ENCODE measurements around the gene FHL1.
A peak's percentile ranks its signal among the peaks of the same experiment; 100 is the strongest.
"Not testable (repeated sequence)": the region's sequence is repeated elsewhere in the genome, so short reads cannot be mapped to it uniquely, and the experiment has no call there.

The FHL1 gene

DNA sequence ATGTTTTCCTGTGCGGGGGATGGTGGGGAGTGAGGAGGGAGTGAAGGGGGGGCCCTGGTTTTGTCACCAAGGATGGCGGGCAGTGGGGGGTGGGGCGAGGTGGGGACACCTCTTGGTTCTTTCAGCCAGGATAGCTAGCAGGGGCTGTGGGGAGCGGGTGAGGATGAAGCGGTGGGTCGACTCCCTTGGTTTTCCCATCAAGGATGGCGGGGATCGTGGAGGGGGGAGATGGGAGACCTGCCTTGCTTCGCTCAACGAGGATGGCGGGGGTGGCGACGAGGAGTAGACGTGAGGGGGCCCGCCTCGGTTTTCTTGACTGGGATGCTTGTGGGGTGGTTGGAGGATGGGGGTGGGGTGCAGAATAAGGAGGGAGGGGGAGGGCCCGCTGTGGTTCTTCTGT lies 643 bp downstream of the FHL1 start:
- DNase-seq (ENCODE audit: low spot score) = peak; percentile 34

DNA sequence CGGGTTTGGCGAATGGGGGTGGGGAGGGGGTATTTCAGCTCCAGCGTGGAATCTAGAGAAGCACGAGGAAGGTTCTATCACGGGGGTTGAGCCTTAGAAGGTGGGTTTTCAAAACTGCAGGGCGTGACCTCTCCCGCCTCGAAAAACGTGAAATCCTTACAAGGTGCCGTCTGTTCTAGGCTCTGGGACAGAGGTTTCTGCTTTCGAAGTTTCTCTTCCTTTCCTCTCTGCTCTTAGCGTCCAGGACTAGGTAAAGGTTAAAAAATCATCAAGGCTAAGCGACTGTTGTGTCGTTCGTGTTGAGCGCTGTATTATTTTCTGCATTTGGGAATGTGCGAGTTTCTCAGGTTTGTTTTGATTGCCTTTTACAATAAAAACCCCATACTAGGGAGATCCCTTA lies 1.1 kb downstream of the FHL1 start:
- DNase-seq (ENCODE audit: low spot score) = no peak

- DNase-seq (ENCODE audit: low spot score) = no peak
These were observed 7.7 kb downstream of the FHL1 start for GRCh38 chrX:136154998-136155397.

- DNase-seq (ENCODE audit: low spot score) = no peak
These were observed 9.3 kb downstream of the FHL1 start for GRCh38 chrX:136156560-136157117.

GRCh38 chrX:136157187-136157586 lies 9.9 kb downstream of the FHL1 start:
- DNase-seq (ENCODE audit: low spot score) = no peak

DNA sequence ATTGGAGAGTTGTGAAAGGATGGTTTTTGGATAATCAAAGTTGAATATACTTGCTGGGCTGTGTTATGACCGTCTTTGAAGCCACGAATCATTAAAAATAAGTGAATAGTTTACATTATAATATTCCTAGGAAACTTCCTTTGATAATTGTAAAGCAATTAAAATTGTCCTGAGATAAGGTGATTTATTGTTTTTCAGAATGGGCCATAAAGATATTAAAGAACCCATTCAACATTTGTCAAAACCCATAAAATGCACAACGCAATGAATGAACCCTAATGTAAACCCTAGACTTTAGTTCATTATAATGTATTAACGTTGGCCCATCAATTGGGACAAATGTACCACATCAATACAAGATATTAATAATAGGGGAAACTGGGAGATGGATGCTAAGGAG lies 11.4 kb downstream of the FHL1 start:
- no peak for DNase-seq (ENCODE audit: low spot score)

- DNase-seq (ENCODE audit: low spot score) = no peak
These were observed 12.3 kb downstream of the FHL1 start for GRCh38 chrX:136159611-136160025.

GRCh38 chrX:136162827-136163570 lies 15.7 kb downstream of the FHL1 start:
- peak; percentile 61 for DNase-seq (ENCODE audit: low spot score)

- no peak for DNase-seq (ENCODE audit: low spot score)
These were observed 16.4 kb downstream of the FHL1 start for GRCh38 chrX:136163689-136164088.

- no peak for DNase-seq (ENCODE audit: low spot score)
These were observed 18.1 kb downstream of the FHL1 start for GRCh38 chrX:136165406-136165805.

DNA sequence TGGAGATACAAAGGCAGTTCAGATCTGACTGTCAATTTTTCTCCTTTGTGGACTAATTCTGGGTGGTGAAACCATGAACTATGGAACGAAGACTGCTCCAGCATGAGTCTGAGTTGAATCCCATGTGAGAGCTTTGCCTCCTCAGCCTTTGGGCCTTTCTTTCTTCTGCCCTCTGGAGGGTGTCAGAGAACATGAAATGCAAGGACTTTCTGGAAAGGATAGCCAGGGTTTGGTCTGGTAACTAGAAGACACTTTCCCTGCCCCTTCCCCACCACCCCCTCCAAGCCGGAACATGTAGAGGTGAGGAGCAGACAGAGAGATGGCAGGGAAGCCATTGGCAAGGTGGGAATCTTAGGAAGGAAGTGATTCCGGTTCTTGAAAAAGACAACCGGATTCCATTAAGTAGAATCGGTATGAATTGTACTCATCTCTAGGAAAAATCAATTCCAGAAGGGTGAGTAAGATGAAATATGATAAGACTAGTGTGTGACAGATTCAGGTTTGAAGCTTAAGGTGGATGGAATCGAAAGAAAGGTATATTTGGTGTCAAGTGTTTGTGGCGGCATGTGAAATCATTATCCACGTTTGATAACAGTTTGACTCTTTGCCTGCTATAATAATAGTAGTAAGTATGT lies 19.0 kb downstream of the FHL1 start:
- peak; percentile 31 for DNase-seq (ENCODE audit: low spot score)

DNA sequence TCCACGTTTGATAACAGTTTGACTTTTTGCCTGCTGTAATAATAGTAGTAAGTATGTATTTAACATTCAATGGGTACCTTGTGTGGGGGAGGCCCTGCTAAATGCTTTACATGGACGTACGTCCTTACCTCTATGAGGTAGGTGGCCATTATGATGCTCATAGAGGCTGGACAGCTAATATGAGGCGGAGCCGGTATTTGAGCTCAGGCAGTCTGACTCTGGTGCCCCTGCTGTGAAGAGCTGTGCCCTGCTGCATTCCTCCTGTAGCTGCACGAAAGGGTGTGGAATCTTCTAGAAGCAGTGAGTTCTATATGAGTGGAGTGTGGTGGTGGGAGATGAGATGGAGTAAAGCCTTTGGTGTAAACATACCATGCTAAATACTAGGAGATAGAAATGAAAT lies 20.7 kb downstream of the FHL1 start:
- DNase-seq (ENCODE audit: low spot score) = not testable (repeated sequence)

GRCh38 chrX:136168929-136169735 lies 21.8 kb downstream of the FHL1 start:
- DNase-seq (ENCODE audit: low spot score) = no peak

DNA sequence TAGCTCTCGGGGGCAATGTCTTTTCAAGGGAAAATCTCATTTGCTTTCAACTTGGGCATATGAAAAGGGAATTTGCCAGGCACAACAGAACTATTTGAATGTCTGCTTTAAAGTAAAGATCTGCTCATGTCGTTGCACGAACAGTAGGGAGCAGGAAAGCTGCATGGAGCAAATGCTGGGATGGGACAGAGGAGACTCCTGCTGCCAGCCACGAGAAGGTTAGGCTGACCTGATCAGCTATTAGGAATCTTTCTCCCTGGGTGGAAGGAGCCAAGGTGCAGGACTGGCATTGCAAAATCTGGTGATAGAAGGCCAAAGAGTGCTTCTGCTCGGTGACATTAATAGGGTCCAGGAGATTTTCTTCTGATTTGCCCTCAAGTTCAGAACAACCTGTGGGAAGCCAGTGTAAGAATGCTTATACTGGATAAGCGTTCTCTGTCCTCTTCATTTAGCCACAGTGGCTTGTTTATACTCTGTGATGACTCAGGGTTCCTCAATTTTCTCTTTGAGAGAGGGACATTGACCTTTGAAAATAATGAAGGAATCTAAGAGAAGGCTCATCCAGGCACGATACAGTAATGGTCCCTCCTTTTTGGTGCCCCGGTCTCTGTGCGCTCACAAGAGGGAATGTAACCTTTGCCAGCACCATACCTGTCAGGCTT lies 22.9 kb downstream of the FHL1 start:
- DNase-seq (ENCODE audit: low spot score) = no peak

- DNase-seq (ENCODE audit: low spot score) = no peak
These were observed 24.1 kb downstream of the FHL1 start for GRCh38 chrX:136171420-136171819.

DNA sequence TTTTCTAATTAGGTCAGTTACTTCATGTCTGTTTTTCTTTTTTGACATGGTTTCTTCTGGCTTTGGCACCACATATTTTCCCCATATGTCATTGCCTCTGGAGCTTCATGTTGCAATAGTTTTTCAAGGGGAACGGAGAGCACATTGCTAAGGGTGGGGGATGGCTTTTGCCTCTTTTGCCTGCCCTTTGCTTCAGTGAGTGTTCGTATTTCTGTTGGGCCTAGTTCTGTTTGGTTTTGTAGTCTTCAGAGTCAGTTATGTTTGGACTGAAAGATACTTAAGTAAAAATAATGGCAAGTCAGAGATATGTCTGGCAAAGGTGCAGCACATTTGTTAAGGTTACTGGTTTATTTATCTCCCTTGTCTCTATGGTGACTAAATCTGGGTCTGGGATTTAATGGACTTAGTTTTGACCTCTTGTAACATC lies 29.1 kb downstream of the FHL1 start:
- DNase-seq (ENCODE audit: low spot score) = no peak

GRCh38 chrX:136179133-136179532 lies 31.8 kb downstream of the FHL1 start:
- DNase-seq (ENCODE audit: low spot score) = no peak

GRCh38 chrX:136182414-136182813 lies 35.1 kb downstream of the FHL1 start:
- no peak for DNase-seq (ENCODE audit: low spot score)

GRCh38 chrX:136183172-136183571 lies 35.8 kb downstream of the FHL1 start:
- no peak for DNase-seq (ENCODE audit: low spot score)

GRCh38 chrX:136183917-136184316 lies 36.6 kb downstream of the FHL1 start:
- DNase-seq (ENCODE audit: low spot score) = no peak

DNA sequence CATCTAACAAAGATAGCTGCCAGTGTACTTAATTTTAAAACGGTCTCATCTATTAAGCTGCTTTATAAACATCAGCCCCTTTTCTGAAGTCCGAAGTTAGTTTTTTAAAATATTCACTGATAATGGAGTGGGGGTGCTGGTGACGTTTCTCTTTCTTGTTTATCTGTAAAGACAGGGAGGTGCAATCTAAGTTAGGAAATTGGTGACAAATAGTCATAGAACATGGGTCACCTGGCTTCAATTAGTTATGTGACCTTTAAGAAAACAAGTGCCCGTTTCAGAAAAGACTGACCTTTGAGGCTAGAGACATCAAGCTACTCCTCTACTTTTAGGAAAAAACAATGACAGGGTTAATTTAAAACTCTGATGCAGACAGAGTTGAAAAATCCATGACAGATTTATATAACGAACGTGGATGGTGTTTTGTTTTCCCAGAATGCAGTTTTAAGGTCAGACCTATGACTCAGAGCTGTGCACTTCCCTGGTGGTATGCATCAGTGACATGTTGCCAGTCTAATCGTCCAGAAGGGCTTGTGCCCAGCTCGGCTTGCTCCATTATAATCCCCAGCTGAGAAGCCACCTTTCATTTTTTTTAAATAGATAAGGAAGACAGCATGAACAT lies 38.2 kb downstream of the FHL1 start:
- no peak for DNase-seq (ENCODE audit: low spot score)

DNA sequence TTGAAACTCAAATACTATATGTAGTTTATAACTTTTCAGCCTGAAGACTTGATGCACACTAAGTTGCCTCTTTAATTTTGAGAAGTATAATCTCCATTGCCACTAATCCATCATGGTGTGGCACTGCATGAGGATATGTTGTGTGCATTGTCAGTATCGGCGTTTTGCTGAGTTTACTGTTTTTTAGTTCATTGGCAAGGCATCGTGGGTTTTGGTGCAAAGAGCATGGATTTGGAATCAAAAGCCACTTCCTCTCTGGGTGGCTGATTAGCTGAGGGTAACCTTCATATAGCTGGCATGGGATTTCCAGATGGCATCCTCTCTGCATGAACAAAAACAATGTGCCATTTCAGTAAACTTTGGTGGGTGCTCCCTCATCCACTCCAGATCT lies 38.7 kb downstream of the FHL1 start:
- DNase-seq (ENCODE audit: low spot score) = no peak

Data from D341Med (cell line).